Stimulated activated CD4-positive, alpha-beta T cell treated with anti-CD3 and anti-CD28 coated beads, Interleukin-4, amount 100 ng/mL, for 1 hour (primary cell): ENCODE results near the gene DHRS11.

Experiments
- DNase-seq: peaks from one replicate; pipeline ENCODE4 v3.0.0-alpha.2; 2020

DHRS11 gene

GRCh38 chr17:36616061-36617029 lies 24.7 kb downstream of the DHRS11 start:
- no peak for DNase-seq

- DNase-seq: no peak
These were observed 26.1 kb downstream of the DHRS11 start for GRCh38 chr17:36617773-36618172.

- DNase-seq: no peak
These were observed 31.6 kb downstream of the DHRS11 start for GRCh38 chr17:36623281-36623680.

GRCh38 chr17:36625188-36625587 lies 33.5 kb downstream of the DHRS11 start:
- DNase-seq: no peak

DNA sequence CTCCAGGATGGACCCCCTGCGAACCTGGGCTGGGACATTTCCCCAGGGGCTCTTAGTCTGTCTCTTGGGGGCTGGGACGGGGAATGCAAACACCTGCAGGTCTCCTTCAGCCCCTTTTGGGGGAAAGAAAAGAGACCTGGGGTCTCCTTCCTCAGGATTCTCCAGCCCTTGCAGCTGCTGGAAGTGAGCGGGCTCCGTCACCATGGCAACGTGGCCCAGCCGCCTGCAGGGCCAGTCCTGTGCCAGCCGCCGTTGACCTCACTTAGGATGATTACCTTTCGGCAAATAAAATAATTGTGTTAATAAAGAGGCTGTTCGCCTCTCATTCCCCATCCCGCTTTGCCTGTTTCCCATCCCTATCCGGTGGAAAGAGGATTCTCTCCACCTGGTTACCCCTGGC lies 35.4 kb downstream of the DHRS11 start:
- DNase-seq: no peak

DNA sequence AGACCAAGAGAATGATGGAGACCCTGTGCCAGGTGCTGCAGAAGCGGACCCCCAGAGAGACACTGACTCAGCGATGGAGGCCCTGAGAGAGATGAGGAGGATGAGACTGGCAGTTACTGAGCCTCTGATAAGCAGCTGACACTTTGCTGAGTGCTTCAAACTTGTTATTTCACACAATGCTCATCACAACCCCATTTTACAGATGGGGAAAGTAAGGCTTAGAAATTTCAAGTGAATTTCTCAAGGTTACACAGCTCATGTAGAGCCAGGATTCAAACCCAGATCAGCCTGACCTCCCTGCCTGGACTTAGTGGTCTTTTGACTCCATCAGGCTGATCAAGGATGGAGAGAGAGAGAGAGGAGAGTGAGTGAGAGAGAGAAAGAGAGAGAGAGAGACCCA lies 36.9 kb downstream of the DHRS11 start:
- DNase-seq: no peak

GRCh38 chr17:36629252-36629847 lies 37.7 kb downstream of the DHRS11 start:
- DNase-seq: peak; percentile 76

DNA sequence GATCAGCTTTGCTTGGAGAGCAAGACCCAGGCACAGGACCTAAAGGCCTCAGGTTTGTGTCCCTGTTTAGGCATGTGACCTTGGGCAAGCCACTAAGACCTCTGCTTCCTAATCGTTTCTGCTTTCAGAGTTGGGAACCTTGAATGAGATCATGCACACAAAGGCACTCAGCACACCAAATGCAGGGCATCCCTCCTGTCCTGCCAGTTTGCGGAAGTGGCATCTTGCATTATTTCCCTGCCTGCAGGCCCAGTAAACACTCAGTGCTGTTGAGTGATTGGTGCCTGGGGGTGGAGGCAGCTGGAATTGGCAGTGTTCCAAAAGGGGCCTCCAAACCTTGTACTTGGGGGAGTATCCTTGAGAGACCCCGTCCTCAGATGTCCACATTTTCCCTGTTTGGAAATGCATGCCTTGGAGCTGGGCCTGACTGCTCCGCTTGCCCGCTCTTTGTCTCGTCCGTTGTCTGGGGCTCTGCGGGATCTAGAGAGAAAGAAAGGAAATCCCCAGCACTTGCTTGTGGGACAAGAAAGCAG lies 38.4 kb downstream of the DHRS11 start:
- no peak for DNase-seq

GRCh38 chr17:36631022-36631421 lies 39.3 kb downstream of the DHRS11 start:
- DNase-seq: no peak

- DNase-seq: no peak
These were observed 41.5 kb downstream of the DHRS11 start for GRCh38 chr17:36632916-36633771.

GRCh38 chr17:36640346-36640745 lies 48.7 kb downstream of the DHRS11 start:
- no peak for DNase-seq

DNA sequence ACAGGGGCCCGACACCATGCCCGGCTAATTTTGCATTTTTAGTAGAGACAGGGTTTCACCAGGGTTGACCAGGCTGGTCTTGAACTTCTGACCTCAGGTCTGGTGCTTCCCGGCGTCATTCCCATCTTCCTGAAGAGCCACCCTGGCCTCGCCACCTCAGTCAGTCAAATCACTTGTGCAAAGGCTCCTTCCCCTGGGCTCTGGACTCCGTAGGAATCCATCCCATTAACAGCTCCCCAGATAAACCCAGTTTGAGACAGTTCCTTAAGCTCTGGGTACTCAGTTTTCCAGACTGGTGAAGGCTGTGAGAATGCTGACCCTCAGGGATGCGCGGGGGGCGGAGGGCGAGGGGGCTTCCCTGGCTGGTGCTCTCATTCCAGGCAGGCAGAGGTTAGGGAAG lies 49.2 kb downstream of the DHRS11 start:
- no peak for DNase-seq

DNA sequence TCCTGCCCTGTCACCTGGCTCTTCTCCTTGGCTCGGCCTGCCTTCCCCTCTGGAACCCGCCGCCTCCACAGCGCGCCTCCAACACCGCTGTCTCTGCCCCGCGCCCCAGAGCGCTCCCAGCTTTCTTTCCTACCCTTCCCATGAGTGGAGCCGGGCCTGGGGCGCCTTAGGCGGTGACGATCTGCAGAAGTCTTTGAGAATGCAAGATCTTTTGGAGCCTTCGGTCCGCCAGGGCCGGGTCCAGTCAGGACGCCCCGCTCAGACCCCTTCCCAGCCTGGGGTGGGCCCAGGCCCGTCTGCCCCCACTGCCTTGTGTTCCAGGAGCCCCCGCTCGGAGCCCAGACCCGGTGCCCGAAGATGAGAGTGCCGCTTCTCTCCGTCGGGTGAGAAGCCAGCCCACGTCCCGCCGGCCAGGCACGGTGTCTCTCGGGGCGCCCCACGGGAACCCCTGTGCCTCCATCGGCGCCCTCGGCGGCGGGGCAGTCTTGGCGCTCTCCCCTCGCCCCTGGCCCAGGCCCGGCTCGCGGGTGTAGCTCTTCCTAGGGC lies 49.7 kb downstream of the DHRS11 start:
- no peak for DNase-seq

DNA sequence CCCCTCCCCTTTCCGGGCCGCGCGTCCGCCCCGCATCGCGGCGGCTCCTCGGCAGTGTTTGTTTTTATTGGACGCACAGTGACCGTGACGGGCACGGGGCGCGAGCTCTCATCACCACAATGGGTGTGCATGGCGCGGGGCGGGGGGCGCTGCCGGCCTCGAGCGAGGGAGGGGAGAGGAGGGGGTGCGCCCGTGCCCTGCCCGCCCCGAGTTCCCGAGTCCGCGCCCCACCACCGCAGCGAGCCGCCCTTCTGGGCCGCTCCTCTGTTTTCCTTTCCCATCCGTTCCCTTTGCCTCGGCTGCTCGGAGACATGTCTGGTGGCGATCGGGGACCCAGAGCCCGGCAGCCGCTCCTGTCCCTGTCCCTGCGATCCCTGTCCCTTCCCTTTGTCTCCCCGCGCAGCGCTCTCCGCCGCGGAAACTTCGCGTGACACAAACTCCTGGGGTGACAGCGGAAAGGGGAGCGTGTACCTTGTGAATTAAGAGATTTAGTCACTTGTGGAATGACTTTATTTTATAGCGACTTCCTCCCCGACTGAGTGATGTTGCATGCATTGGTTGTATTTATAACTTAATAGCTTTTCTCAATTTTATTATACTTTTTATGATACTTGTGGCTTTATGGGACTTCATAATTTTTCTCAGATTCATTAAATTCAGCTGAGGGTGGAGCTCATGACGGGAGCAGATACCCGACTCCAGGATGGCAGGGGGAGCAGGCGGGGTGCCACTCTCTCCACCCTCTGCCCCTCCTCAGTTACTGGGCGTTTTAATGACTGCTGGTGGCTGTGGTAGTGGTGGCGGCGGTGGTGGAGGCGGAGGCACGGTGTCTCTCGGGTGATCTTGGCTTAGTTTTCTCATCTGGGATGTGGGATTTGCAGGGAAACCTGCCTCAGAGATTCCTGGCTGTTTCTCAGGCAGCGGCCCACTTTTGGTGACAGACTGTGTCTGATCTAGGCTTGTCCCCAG lies 50.5 kb downstream of the DHRS11 start:
- no peak for DNase-seq

DNA sequence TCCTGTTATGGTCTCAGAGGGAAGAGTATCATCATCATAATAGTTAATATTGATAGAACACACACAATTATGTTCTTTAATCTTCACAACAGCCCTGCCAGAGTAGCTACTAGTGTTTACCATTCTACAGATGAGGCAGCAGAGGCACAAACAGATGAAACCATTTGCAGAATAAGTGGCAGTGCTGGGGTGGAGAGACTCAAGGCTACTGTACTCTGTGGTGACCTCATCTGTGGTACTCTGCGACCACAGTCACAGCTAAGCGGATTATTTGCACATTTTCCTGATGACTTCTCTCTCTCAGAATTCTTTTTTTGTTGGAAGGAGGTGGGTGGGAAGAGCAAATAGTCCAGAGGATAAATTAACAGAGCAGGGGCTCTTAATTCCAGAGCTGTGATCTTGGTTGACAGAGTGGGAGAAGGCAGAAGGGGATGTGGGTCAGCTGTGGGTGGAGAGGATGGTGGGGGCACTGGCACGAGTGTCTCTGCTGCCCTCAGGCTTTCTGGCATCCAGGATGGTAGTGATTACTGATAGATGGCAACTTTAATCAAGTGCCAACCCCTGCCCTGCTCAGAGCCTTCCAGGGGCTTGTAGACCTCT lies 51.5 kb downstream of the DHRS11 start:
- DNase-seq: no peak

- no peak for DNase-seq
These were observed 53.7 kb downstream of the DHRS11 start for GRCh38 chr17:36645422-36645821.

DNA sequence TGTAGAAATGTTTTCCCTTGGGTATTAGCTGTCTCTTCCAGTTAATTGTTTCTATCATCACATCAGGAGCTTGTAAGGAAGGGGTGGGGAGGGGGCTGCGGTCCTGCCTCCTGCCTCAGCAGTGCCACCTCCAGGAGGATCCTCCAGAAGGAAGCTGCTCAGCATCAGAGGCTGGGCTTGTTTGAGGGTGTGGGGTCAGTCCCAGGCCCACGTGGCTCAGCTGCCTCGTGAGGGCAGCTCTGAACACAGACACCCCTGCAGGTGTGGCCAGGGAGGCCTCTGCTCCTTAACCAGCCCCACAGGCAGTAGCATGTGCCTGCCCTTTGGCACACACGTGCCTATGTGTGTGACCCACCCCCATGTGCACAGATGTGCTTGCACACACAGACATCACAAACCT lies 56.0 kb downstream of the DHRS11 start:
- no peak for DNase-seq

DNA sequence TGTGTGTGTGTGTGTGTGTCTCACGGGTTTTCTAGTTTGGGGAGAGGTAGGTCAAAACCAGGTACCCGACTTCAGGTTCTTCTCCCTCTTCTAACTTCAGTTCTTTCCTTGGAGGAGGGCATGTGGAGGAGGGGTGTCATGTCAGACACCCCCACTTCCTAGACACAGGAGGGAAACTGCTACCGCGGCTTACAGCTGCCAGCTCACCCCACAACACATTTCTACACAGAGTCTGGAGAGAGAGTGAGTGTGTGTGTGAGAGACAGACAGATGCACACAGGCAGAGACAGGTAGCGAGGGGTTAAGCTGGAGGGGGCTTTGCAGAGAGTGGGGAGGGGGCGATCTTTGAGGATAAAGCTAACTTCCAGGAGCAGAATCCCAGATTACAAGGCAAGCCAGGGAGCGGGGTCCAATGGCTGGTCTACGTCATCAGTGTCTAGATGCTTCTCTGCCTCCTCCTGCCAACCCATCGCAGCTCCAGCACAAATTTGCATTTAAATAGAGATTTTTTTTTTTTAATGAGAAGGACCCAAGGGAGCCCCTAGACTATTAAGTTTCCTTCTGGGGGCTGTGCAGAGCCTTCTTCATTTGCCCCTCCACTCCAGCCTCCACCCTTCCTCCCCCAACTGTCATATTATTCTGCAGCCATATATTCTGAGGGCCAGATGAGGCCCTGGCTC lies 58.6 kb downstream of the DHRS11 start:
- DNase-seq: no peak
